IMR-90 (cell line): Measurements from ENCODE around the gene DEDD2. TPM values are rescaled to one million over a fixed set of nuclear protein-coding genes. Genes with fewer than 3 reads are reported as not detected.
A peak's percentile ranks its signal among the peaks of the same experiment; 100 is the strongest.

Experiments used
- BHLHE40 ChIP-seq: fragments of 150-350 bp; IDR thresholded peaks from 2 replicates; pipeline ENCODE4 v1.6.1; 2016; ENCODE audit warnings: mild to moderate bottlenecking, low read depth, low read length
- CEBPB ChIP-seq: IDR thresholded peaks from 2 replicates; pipeline ENCODE4 v1.6.1; 2012; ENCODE audit warnings: low read depth, low read length, improper control_type of control experiment
- FOS ChIP-seq: fragments of 150-350 bp; IDR thresholded peaks from 2 replicates; pipeline ENCODE4 v1.6.1; 2016; ENCODE audit warnings: low read depth, low read length
- MAZ ChIP-seq: IDR thresholded peaks from 2 replicates; pipeline ENCODE4 v1.6.1; 2012; ENCODE audit warnings: low read depth, mild to moderate bottlenecking, low read length, improper control_type of control experiment, moderate library complexity, borderline replicate concordance
- polyA plus RNA-seq, 3 experiments: library from polyadenylated mRNA; depleted of rRNA; stranded (reverse); fragments of >200 nt; gene quantifications; 2 replicates each; pipeline ENCODE4 v1.2.3, GENCODE V29; 2012; ENCODE audit warnings: low replicate concordance in 1 of 3
- total RNA-seq: library from RNA; depleted of rRNA; stranded (reverse); fragments of >200 nt; gene quantifications from 2 replicates; pipeline ENCODE4 v1.2.3, GENCODE V29; 2012

The DEDD2 gene
- total and polyA plus RNA-seq, 2 of the 4 experiments (the other 2 are of a cell fraction): 8.2 to 21.0 TPM

DNA sequence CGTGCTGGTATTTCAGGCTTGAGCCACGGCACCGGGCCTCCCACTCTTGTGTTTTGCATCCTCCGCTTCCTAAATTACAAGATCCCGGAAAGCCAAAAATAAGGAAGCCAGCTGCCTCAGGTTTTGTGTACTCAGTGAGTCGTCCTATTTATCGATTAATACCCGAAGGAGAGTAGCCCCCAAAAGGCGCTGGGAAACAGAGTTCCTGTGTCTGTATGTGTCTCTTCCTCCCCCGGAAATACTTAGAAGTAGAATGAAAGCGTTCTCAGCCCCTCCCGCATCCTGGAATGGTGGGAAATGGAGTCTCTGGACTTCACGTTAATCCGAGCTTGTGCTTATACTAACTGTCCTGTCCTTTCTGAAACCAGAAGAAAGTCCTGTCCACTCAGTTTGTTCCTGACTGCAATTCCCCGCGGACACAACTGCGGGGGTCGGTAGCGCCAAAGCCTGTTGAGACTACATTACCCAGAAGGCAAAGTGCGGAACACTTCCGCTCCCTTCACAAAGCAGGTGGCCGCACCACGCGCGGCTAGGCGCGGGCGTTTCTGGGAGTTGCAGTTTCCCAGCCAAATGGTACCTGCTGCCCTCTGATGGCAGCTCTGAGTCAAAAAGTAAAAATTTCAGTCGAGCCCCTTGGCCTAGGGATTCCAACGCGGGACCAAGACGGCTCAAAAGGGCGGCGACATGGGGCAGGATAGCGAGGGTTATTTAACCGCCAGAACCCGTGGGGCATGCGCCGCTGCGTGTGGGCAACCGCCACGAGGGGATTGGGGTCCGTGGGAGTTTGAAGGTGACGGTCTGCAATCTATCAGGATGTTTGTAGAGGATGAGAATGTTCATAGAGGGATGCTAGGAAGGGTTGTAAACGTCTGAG, 27.1 kb upstream of the DEDD2 start (continued):
- TF ChIP-seq MAZ (peak; percentile 74; the same call in 1 of the 2 replicates), BHLHE40 (no peak; the same call in 1 of the 2 replicates), FOS (no peak; the same call in 1 of the 2 replicates), CEBPB (no peak)
